SHP77 treated with DMSO at 0.1 percent for 48 hours (cell line): Measurements from ENCODE around the gene LRIF1.
"Not testable (repeated sequence)": the region's sequence is repeated elsewhere in the genome, so short reads cannot be mapped to it uniquely, and the experiment has no call there.

Source experiments
- DNase-seq: peaks from one replicate; lab custom pipeline; 2025; lab: John Stamatoyannopoulos, UW

LRIF1 gene, protein sequence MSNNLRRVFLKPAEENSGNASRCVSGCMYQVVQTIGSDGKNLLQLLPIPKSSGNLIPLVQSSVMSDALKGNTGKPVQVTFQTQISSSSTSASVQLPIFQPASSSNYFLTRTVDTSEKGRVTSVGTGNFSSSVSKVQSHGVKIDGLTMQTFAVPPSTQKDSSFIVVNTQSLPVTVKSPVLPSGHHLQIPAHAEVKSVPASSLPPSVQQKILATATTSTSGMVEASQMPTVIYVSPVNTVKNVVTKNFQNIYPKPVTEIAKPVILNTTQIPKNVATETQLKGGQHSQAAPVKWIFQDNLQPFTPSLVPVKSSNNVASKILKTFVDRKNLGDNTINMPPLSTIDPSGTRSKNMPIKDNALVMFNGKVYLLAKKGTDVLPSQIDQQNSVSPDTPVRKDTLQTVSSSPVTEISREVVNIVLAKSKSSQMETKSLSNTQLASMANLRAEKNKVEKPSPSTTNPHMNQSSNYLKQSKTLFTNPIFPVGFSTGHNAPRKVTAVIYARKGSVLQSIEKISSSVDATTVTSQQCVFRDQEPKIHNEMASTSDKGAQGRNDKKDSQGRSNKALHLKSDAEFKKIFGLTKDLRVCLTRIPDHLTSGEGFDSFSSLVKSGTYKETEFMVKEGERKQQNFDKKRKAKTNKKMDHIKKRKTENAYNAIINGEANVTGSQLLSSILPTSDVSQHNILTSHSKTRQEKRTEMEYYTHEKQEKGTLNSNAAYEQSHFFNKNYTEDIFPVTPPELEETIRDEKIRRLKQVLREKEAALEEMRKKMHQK

GRCh38 chr1:110963691-110964454, at the start of gene LRIF1:
TSS of gene LRIF1 (minus strand) at chr1:110963922. CDS start at chr1:110963688, 234 bp downstream.
- DNase-seq = peak; percentile 97

GRCh38 chr1:111008031-111008430, 44.3 kb upstream of the LRIF1 start:
- no peak for DNase-seq

DNA sequence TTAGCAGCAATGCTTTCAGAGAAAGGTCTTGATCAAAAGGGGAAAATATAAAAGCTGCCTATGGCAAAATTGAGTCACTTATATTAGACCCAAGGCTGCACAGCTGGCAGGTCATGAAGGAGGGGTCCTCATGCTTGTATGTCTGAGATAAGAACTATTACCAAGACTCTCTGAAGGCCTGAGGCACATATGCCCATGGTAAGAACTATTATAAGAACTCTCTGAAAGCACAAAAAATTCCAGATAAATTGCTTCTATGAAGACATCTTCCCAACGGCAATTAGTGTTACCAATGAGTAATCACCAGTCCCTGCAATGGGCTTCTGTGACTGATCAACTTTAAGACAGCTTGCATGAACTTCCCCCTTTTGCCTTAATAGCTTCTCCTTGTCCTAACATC, 42.8 kb upstream of the LRIF1 start:
- no peak for DNase-seq

GRCh38 chr1:110999607-111000006, 35.9 kb upstream of the LRIF1 start:
- not testable (repeated sequence) for DNase-seq

GRCh38 chr1:110992329-110992728, 28.6 kb upstream of the LRIF1 start:
- not testable (repeated sequence) for DNase-seq

DNA sequence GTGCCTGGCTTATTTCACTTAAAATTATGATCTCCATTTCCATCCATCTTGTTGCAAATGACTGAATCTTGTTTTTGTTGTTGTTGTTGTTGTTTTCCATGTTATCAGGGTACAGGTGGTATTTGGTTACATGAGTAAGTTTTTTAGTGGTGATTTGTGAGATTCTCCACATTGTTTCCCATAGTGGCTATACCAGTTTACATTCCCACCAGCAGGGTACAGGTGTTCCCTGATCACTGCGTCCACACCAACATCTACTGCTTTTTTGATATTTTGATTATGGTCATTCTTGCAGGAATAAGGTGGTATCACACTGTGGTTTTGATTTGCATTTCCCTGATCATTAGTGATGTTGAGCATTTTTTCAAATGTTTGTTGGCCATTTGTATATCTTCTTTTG, 27.6 kb upstream of the LRIF1 start:
- DNase-seq = not testable (repeated sequence)

DNA sequence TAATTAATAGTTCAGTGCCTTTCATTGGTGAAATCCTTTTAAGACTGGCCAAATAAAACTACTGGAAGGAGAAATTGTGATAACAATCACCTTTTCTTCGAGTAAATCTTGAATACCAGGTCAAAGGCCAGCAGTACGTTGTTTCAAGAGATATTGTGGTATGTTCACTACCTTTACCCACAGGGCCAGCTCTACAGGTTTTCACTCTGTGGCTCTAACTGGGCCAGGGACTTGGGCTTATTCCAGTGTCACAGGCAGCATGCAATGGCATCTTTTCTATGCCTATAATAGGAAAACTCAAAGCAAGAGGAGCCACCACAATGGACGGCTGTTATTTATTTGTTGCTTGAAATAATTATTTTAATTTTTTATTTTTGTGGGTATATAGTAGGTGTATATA, 26.8 kb upstream of the LRIF1 start:
- DNase-seq = no peak

DNA sequence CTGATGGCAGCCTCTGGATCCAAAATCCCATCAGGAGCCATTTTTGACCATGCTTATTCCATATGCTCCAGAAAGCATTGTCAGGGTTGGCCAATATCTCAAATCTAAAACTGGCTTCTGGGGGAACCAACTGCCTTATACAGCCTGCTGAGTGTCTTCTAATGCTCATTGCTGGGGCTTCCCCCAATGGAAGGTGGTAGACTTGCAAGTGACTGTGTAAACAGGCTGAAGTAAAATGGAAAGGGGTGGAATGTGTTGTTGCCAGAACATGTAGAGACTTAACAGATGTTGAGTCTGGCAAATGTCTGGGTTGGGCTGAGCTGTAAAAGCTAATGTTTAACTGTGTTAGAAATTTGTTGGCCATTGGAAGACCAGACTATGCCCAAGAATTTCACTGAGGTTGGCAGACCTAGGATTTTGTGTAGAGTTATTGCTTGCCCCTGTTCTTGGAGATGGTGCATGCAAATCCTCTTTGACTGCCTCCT, 22.7 kb upstream of the LRIF1 start:
- DNase-seq = no peak

GRCh38 chr1:110982320-110982719, 18.6 kb upstream of the LRIF1 start:
- DNase-seq = no peak

DNA sequence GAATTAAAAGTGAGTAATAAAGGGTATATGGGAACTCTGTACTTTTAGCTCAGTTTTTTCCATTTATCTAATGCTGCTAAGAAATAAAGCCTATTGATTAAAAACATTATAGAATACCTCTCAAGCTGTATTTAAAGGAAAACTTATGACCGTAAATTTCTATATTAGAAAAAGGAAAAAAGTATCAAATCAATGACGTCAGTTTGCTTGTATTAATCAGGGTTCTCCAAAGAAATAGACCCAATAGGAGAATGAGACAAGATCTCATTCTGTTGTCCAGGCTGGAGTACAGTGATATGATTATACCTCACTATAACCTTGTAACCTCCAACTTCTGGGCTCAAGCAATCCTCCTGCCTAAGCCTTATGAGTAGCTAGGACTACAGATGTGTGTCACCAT, 15.4 kb upstream of the LRIF1 start:
- DNase-seq = no peak

GRCh38 chr1:110976089-110976488, 12.4 kb upstream of the LRIF1 start:
- no peak for DNase-seq

DNA sequence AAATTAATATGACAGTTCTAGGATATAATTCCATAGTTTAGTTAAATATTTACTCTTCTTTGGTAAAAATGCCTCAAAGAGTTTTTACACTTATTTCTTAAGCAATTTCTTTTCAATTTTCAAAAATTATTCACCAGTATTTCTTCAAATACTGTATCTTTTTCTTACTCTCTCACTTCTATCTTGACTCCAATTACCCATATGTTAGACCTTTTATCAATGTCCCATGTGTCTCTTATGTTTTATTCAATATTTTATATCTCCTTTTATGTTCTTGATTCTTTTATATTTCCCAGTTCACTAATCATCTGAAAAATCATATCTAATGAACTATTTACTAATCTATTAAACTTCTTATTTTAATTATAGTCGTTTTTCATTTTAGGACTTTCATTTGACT, 11.5 kb upstream of the LRIF1 start:
- no peak for DNase-seq

- DNase-seq = no peak
Observed at GRCh38 chr1:110967256-110967655, 3.5 kb upstream of the LRIF1 start.

DNA sequence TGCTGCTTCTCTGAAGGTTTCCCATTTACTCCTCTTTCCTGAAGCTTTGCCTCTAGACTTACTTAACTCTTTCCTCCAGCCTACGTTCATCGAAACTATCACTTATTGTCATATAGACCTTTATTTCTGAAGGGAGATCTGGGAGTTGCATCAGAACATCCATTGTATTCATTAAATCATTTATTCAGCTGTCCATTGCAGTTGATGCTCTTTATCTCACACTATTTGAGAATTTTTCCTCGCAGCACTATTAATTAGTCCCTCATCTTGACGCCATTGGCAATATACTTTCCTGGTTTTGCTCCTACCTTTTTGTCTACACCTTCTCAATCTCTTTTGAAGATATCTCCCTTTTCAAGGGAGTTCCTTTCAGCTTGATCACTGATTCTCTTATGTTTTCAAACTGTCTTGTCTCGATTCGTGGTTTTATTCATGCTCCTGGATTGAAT, 757 bp upstream of the LRIF1 start:
- DNase-seq = no peak

DNA sequence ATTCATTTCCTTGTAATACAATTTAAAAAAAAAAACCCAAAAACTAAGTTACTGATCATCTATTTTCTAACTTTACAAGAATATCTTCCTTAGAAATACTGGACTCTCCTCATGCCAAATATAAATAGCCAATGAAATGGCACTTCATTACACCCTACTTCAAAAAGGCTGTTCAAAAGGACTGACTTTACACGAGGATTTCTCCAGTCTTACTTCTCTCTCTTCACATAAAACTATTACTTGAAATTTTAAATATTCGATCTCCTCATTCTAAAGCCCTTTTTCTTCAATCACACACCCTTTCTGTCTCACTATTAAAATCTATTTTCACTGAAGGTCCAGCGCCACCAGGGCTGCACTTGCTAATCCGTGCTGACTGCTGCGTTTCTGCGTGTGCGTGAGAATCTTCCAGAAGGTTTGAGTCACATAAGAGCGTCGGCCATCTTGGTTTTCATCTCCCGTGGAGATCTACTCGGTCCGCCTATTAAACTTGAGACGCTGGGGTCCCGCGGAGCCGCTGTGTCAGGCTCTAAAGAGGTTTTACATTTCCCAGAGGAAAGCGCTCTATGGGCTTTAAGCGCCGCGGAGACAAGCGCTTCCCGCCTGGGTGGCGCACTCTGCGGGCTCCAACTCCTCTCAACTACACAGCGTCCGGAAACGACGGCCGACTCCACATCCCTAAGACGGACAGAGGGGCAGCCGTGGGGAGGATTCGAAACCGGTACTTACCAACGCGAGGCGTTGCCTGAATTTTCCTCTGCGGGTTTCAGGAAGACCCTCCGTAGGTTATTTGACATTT, 631 bp downstream of the LRIF1 start:
- DNase-seq = peak; percentile 35

GRCh38 chr1:110961902-110962301, 1.8 kb downstream of the LRIF1 start:
- no peak for DNase-seq

GRCh38 chr1:110960777-110961420, 2.8 kb downstream of the LRIF1 start:
- DNase-seq = no peak

DNA sequence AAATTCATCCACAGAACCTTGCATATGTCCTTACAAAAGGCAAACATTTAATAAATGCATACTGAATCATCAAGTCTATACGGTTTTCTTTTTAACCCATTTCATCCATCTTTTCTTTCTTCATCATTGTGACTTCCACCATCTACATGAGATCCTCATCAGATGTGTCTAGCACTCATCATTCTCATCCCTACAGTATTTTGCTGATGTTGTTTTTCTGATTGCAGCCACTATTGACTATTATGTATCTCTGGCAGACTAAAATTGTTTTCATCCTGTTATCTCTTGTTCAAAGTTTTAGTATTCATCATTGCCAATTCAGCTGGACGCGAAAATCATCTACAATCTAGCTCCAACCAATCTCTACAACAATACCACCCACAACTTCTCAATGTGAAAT, 5.9 kb downstream of the LRIF1 start:
- no peak for DNase-seq

DNA sequence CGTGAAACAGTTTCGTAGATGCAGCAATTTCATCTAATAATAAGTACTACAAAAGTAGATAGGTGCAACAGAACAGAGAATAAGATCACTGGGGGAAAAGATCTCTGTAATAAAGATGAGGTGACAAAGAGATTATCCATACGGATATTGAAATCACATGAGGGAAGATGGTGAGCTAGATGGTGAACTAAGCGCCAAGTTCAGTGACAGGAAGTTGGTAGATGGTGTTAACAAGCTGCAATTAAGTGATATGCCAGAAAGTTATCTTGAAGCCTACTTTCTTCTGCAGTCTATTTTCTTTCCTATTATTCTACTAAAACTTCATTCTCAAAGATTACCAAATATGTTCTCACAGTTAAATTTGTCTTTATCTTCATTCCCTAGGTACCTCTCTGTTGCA, 7.1 kb downstream of the LRIF1 start:
- no peak for DNase-seq

GRCh38 chr1:110953031-110953430, 10.7 kb downstream of the LRIF1 start:
- DNase-seq = no peak

GRCh38 chr1:110952031-110952430, 11.7 kb downstream of the LRIF1 start:
- no peak for DNase-seq
